ENCODE results near the gene VGLL3.
"Not testable (repeated sequence)": the region's sequence is repeated elsewhere in the genome, so short reads cannot be mapped to it uniquely, and the experiment has no call there.

VGLL3 gene, protein sequence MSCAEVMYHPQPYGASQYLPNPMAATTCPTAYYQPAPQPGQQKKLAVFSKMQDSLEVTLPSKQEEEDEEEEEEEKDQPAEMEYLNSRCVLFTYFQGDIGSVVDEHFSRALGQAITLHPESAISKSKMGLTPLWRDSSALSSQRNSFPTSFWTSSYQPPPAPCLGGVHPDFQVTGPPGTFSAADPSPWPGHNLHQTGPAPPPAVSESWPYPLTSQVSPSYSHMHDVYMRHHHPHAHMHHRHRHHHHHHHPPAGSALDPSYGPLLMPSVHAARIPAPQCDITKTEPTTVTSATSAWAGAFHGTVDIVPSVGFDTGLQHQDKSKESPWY

DNA sequence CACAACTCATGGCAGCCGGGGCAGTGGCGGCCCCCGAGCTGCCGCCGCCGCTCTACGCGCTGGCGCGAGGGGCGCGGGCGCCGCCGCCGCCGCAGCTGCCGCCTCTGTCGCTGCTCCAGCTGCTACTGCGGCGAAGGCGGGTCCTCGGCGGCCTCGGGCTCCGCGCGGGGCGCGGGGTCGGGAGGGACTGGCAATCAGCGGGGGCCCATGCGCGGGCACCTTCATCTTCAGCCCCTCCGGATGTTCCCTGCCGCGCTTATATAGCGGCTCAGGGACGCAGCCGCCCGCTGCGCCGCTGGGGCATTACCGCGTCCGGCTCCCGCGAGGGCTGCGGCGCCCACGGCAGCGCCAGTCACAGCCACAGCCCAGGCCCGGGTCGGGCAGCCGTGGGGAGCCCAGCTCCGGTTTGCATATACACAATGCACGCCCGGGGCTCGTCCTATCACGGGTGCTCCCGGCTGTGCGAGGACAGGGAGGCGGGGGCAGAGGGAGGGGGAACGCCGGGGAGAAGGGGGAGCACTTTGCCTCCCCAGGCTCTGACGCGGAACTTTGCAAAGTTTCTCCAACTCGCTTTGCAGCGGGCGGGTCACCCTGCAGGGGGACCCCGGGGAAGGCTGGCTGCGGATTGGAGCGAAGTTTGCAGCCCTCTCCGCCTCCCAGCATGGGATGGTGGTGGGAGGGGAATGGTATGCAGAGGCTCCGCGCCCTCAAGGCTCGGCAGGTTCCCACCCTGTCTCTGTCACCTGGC, at the start of gene VGLL3:
TSS of gene VGLL3 (minus strand) at position 416 of the 748 bp plus-strand sequence. CDS start at position 10, 406 bp downstream.
- DNase-seq, result peak; percentile 24

DNA sequence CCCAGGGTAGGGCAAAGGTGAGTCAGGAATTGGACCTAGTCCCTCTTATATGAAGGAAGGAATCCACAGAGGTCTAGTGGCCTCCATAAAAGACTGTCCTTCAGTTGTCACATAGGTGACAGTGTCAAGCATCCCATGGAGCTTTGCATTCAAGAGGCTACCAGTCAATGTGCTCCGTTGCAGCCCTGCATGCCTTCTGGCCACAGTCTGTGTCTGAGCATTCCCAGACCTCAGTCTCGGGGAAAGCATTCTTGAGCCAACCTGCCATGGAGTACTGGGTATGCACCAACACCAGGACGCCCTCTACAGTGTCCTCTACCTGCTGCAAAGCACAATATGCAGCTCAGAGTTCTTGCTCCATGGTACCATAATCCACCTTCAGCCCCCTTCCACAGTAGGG, 46.7 kb upstream of the VGLL3 start:
- DNase-seq, result no peak

DNA sequence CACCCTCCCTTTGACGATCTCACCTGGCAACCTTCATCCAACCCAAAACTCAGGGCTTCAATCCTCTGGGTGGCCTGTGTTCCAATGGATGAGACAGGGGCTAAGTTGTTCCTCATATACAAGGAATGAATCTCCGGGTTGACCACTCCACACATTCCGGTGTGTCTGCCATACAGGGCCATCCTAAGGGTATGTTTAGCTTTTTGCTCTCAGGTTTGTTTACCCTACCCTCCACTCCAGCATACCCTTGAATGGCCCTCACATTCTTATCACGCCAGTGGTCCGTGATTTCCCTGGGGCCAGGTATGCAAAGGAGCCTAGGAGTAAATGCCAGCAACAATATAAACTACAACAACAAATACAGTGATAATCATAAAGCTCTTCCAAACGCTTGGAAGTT, 45.7 kb upstream of the VGLL3 start:
- DNase-seq, result no peak

DNA sequence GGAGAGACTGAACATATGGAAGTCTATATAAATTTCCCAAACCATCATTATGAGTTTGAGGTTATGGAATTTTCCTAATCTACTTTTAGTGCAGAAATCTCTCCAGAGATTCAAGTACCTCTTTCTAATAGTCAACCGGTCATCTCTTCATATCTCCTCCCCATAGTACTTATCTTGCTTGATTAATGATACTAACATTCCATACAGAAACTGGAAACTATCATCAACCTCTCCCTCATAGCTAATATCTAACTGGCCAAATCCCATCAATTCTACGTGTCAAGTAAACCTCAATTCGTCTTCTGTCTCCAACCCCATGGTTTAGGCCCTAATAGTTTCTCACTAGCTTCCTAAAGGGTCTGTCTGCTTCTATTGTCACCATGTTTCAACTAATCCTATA, 44.4 kb upstream of the VGLL3 start:
- DNase-seq, result no peak

DNA sequence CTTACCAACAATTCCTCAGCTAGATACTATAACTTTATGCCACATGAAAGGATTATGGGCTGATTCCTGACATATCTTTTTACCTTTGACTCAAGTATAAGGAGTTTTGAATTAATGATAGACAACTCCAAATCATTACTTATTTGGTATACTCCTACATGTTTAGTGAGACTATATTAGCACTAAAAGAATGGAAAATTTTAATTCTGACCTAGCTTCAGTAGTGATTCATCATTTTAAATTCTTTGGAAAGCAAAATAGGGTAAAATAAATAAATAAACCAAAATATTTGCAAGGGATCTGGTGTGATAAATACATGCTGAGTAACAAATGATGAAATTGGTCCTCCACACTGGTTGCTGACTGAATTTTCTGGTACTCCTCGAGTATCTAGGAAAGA, 42.3 kb upstream of the VGLL3 start:
- DNase-seq, result no peak

DNA sequence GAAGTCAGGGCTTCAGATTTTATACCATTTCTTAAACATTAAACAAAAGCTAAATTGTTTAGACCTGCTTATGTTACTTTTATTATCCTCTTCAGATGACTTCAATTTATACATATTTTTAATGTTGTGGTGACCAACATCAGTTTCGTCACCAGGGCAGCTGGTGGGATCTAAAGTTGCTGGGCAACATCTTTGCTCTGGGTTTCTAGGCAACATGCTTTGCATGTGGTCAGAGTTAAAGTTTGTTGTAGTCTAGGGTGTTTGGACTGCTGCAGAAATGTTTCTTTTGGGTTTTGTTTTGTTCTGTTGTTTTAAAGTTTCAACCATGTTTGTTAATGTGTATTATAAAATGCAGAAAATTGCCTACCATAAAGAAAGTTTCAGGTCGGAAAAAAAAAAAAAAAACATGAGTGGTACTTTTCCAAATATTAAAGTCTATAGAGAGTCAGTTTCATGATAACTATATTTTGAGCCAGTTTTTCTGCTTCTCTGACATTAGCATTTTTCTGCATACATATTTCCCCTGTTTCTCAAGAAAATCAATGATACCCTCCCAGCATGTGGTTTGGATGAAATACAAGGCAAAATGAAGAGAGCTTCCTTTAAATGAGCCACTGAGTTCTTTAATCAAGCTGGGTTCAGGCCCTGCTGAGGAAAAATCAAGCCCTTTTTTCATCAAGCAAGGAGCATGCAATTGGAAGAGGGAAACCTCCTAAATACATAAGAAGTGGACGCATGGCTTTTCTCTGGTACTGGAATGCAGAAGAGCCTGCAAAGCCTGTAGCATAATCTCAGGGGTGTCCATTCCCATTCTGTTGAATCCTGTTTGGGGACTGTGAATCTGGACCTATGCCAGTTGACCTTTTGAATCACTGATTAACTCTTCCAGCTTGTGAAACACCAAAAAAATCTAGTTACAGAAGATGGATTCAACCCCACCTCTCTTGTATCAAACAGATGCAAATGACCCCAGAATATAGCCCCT, 35.0 kb upstream of the VGLL3 start:
- DNase-seq, result no peak

DNA sequence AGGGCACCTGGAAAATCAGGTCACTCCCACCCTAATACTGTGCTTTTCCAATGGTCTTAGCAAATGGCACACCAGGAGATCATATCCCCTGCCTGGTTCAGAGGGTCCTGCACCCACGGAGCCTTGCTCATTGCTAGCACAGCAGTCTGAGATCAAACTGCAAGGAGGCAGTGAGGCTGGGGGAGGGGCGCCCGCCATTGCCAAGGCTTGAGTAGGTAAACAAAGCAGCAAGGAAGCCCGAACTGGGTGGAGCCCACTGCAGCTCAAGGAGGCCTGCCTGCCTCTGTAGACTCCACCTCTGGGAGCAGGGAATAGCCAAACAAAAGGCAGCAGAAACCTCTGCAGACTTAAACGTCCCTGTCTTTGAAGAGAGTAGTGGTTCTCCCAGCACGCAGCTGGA, 26.4 kb upstream of the VGLL3 start:
- DNase-seq, result not testable (repeated sequence)

DNA sequence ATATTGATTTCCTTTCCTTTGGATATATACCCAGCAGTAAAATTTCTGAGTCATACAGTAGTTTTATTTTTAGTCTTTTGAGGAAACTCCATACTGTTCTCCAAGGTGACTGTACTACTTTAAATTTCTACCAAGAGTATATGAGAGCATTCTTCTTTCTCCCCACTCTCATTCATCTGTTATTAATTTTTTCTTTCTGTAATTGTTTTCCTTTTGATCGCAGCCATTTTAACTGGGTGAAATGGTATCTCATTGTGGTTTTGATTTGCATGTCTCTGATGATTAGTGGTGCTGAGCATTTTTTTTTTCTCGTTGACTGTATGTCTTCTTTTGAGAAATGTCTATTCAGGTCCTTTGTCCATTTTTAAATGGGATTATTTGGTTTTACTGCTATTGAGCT, 18.3 kb upstream of the VGLL3 start:
- no peak for DNase-seq

DNA sequence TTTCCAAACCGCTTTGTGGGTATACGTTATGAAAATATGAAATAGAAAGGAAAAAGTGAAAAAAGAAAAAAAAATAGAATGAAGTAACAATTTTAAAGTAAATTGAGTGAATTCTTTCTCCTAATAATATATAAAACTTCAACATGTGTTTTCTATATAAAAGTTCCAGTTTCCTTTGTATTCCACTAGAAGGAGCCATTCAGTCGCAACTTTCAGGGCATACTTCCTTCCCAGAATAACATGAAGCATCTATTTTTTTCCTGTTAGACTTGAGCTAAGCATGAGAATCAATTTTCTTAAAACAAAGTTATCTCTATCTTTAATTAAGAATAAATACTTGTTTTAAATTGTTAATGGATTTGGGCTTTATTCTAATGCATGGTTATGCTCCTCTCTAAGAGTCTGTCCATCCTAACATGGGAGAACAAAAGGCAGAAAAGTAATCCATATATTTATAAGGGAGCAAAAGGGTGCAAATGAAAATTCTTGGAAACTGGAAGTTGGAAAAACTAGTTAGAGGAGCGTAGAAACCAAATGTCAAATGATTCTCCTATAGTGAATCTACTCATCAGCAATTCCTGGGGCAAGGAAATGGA, 16.0 kb upstream of the VGLL3 start:
- no peak for DNase-seq

DNA sequence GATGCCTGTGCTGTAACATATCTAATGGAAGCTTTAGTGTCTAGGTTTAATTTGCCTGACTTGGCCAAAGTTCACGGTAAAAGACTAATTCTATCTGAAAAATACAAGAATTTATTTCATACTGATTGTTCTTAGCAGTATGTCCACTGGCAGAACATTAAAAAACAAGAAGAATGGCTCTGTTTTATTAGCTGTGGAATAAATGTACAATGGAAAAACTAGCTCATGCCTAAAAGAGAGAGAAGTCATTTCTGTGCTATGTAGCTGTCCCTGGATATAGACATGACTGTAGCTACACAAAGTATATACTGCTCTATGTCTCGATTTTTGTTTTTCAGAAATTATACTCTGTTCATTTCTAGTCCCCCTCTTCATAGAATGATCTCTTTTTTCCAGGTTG, 13.9 kb upstream of the VGLL3 start:
- no peak for DNase-seq

DNA sequence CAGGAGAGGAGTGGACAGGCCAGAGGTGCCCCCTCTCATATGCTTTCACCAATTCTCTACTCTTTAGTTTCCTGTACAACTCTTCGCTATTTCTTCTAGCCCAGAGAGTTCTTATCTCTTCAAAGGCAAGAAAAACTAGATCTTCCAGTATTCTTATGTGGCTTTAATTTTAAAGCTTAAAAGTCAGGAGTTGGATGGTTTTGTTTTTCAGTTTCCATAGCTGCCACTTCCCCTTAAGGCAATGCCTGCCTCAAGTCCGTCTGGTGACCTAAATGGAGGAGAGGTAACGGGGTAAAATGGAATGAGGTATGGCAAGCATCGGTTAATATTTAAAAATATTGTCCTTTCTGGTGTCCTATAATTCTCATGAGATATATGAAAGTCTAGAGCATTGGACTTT, 11.4 kb upstream of the VGLL3 start:
- no peak for DNase-seq

DNA sequence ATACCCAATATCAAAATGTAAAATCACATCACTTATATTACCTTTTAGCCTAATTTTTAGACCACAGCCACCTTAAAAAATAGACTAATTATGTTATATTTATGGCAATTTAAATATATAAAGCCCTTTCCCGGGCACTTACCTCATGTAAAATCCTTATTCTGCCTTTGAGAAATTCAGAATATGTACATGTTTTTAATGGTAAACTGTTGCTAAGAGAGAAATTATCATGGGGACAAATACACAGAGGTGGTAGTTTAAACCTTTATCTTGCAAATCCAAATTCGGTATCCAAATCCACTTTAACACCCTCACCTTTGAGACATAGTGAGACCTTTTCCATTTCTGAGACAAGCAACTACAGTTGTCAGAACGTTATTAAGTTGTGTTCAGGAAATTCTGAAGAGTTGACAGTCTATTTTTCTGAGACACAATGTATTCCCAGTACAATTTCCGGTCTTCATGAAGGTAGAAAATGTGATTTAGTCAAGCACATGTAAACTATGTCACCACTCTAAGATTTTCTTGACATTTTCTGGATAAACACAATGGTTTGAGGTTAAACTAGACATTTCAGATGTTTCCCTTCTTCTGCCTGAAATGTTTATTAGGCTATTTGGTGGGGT, 10.6 kb upstream of the VGLL3 start:
- no peak for DNase-seq

DNA sequence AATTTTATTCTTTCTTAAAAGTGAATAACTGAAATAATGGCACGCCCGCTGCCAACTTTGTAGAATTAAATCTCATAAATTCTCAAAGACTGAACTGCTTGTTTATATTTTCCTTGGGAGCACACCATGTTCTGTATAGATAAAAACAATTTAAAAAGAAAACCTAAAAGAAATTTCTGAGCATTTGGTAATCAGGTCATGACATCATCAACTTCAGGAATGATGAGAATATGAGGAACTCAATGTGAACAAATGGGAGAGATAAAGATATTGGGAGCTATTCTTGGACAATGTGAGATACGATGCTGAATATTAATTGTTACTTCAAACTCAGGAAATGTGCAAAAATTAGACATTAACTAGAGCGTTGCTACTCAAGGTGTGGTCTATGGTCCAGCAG, 10.0 kb upstream of the VGLL3 start:
- DNase-seq, result no peak

DNA sequence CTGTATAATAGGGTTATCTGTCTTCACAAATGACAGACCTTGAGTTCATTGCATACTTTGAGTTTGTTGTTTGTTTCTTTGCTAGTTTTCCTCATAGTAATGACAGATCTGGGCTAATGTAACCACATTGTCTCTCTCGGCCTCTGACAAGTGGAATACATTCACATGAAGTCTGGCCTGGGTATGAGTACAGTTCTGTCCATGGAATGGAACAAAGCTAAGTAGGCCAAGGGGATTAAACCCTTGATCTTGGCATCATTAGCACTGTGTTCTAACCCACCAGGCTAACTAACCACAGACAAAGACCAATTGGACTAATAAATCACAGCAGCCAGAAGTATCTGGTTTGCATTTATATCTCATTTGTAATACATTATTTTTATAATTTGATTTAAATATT, 7.6 kb upstream of the VGLL3 start:
- no peak for DNase-seq

DNA sequence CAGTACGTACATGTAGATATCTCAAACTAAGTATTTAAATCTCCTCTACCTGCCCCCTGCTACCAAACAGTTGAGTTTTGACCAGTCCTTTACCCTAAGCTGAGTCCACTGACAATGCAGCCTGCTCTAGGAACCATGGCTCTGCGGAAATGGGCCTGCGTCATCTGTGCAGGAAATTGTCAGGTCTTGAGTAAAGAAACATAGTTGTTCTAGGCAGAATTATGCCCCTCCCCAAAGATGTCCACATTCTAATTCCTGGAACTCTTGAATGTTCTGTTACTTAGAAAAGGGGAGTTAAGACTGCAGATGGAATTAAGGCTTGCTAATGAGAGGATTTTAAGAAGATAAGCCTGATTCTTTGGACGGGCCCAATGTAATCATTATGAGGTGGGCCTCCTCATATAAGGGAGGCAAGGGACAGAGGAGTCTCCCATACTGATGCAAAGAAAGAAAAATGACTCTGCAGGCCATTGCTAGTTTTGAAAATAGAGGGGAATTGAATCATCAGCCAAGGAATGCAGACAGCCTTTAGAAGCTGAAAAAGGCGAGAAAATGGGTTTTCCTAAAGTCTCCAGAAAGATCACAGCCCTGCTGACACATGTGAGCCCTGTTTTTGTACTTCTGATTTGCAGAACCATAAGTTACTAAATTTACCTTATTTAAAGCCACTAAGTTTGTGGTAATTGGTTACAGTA, 5.5 kb upstream of the VGLL3 start:
- DNase-seq, result no peak

DNA sequence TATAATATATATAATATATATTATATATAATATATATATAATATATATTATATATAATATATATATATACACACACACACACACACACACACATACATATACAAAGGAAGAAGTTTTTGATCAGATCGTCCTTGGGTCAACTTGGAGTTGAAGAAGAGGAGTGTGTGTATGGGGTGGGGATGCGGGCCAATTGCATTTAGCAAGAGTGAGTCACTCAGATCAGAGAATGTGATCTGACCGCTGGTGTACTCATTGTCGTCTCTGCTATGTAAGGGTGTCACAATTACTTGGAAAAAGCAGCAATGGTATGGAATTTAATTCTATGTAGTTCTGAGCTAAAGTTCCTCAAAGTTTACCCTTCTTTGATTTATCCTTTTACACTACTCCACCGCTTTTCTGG, 4.6 kb upstream of the VGLL3 start:
- no peak for DNase-seq

DNA sequence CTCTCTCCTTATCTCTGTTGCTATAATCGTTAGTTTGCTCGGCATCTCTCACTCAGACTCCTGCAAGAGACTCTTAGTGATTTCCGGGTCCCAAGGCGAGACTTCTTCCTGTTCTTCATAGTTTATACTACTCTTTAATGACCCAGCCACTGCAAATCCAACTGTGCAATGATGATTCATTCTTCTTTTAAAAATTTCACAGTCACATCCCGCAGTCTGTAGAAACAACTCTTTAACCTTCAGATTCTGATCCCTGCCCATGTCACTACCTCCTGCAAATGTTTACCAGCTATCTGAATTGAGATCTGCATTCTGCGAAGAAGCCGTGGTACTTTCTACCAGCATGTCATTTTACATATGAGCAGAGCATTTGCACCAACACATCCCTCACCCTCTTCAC, 2.8 kb upstream of the VGLL3 start:
- DNase-seq, result no peak

DNA sequence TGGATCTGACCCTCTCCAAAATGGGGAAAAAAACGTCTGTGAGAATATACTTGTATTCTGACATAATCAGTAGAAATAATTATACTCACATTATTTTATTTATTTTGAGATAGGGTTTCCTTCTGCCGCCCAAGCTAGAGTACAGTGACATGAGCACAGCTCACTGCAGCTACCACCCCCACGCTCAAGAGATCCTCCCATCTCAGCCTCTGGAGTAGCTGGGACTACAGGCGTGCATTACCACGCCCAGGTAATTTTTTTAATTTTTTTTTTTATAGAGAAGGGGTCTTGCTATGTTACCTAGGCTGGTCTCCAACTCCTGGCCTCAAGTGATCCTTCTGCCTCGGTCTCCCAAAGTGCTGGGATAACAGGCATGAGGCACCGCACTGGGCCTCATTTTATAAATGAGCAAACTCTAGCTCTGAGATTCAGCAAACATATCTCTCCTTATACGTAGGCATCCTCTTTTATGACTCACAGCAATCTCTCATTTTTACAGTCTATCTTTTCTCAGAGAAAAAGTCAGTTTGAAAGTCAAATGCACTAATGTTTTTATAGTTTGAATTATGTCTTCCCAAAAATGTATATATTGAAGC, 989 bp upstream of the VGLL3 start:
- DNase-seq, result no peak

DNA sequence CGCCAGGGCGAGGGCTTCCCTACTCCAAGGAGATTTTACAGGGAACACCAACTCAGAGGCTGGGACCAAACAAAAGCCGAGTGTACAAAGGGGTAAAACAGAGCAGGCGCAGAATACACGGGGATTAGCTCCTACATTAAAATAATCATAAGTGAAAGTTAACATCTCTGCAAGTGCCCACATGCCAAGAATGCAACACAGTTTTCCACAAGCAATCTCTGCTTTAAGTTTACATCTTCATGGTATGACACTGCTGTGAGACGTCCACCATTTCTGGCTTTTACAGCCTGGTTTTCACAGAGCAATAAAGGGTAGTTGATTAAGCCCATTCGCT, 500 bp upstream of the VGLL3 start:
- DNase-seq, result no peak

DNA sequence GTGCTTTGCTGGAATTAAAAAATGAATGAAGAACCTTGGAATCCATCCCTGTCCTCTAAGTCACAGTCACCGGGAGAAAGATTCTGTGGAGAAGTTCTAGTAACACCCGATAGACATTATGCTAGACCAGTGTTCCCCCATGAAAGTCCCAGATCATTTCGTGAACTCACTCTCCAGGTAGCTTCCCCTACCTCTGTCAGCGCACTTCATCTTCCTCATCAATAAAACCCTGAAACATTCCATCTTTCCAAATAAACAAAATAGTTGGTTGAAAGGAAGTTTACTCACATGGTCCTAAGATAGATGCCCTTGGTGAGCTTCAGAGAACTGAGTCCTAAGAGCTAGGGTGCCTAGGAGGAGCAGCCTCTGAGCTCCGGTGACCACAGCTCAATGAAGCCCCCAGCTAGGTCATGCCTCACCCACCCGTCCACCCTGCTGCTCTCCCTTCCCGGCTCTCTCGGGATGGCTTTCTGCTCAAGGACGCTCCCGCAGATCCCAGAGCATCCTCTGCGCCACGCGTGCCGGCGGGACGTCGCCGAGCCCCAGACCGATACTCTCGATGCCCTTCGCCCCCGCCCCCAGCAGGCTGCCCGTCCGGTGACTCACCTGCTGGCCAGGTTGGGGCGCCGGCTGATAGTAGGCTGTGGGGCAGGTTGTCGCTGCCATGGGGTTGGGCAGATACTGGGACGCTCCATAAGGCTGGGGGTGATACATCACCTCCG, 776 bp downstream of the VGLL3 start:
- DNase-seq, result peak; percentile 22

DNA sequence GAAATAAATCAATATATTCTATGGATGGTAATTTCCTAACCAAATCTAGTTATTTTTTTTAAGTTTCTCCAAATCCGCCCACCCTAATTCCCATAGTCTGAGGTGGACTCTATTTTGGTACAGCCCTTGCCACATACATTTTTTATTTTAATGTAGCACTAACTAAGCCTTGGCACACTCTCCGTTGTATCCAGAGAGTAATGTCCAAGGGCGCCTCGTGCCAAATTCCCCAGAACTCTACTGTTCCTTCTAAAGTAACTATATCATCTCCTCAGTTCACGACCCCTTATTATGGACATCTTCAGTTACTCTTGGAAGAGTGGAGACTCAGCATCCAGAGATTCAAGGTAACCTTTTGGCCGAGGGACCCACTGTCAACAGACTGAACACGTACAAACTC, 1.3 kb downstream of the VGLL3 start:
- DNase-seq, result no peak
